AG09319 (cell line): ENCODE results near the gene FAM3C.

Experiments used
- DNase-seq: peaks from one replicate; pipeline ENCODE4 v3.0.0-alpha.2; 2010; ENCODE audit warnings: low read depth; ENCODE audit errors: extremely low read depth
- TF ChIP-seq, protein P1 (sequence below): IDR thresholded peaks from 2 replicates; pipeline ENCODE4 v1.5.1; 2011; ENCODE audit warnings: low read depth, mild to moderate bottlenecking, inconsistent platforms, low read length, moderate library complexity

The FAM3C gene

DNA sequence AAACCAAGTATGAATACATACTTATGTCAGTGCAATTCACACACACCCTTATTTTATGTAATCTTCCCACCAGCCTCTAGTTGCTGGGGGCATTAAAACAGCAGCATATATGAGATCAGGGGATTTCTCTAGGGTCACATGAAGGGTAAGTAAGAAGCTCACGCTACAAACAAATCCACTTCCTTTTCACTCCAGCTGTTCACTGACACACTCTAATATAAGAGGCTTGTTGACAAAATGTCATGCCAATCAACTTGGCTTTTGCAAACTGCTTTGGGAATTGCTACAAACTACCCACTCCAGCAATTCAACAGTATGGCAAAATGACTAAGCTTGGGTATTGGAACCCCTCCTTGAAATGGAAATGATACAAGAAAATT is 10.3 kb downstream of the FAM3C start:
- no peak for DNase-seq
- TF ChIP-seq, protein P1, sequence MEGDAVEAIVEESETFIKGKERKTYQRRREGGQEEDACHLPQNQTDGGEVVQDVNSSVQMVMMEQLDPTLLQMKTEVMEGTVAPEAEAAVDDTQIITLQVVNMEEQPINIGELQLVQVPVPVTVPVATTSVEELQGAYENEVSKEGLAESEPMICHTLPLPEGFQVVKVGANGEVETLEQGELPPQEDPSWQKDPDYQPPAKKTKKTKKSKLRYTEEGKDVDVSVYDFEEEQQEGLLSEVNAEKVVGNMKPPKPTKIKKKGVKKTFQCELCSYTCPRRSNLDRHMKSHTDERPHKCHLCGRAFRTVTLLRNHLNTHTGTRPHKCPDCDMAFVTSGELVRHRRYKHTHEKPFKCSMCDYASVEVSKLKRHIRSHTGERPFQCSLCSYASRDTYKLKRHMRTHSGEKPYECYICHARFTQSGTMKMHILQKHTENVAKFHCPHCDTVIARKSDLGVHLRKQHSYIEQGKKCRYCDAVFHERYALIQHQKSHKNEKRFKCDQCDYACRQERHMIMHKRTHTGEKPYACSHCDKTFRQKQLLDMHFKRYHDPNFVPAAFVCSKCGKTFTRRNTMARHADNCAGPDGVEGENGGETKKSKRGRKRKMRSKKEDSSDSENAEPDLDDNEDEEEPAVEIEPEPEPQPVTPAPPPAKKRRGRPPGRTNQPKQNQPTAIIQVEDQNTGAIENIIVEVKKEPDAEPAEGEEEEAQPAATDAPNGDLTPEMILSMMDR, result no peak

DNA sequence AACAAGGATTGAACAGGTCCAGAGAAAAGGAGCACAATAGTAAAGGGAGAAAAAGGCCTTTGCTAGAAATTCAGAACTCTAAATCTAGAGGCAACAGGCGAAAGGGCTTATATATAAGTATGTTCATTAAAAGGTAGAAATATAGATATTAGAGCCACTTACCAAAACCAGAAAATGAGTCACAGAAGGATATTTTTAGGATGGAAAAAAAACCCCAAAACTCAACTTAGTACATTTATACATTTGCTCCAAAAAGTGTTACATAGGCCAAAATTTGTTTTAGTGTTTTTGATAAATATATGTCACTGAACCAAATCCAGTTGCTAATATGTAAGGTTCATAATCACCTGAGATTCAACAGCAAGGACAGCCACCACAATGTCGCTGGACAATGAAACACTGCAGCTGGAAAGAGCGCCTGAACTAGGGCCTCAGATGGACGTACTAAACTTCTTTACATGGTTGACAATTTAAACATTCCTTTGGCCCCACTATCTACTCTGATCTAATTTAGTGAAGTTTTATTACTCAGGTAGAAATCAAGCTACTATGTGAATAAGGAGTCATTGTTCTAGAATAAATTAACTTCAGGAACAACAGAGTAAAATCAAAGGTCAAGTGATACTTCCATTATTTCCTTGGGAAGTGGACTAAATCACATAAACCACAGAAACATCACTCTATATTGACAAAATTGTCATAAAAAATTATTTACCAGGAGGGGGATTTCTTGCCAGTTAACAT is 10.9 kb downstream of the FAM3C start:
- TF ChIP-seq, protein P1, result no peak
- DNase-seq, result no peak

GRCh38 chr7:121384265-121384664 is 11.8 kb downstream of the FAM3C start:
- TF ChIP-seq, protein P1, result no peak

GRCh38 chr7:121383235-121383910 is 12.7 kb downstream of the FAM3C start:
- DNase-seq, result no peak
- TF ChIP-seq, protein P1, result no peak

More at GRCh38 chr7:121384265-121384664, 11.8 kb downstream of the FAM3C start:
- no peak for DNase-seq

GRCh38 chr7:121382473-121382872 is 13.6 kb downstream of the FAM3C start:
- DNase-seq, result no peak
- TF ChIP-seq, protein P1, result no peak

DNA sequence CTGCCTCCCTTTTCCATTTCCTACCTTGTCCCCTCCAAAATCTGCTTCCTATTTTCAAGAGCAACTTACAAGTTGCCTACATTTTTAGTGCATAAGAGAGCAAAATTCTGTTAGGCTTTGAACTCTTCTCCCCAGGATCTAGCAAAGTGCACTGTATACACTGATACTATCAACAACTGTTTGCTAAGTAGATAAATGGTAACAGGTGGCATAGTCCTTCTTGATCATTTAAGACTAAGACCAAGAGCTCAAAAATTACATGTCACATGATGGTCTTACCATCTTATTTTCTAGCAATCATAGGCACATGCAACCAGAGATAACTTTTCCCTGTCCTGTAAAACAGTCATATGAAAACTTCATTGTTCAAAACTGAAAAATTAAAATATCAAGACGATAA is 16.2 kb downstream of the FAM3C start:
- TF ChIP-seq, protein P1, result no peak
- no peak for DNase-seq

DNA sequence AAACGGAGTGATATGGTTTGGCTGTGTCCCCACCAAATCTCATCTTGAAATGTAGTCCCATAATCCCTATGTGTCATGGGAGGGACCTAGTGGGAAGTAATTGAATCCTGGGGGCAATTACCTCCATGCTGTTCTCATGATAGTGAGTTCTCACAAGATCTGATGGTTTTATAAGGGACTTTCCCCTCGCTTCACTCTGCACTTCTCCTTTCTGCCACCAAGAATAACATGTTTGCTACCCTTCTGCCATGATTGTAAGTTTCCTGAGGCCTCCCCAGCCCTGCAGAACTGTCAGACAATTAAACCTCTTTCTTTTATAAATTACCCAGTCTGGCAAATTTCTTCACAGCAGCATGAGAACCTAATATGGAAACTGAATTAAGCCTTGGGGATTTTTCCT is 19.1 kb downstream of the FAM3C start:
- TF ChIP-seq, protein P1, result no peak
- DNase-seq, result no peak
